ENCODE results near the gene NHSL2.
"Not testable (repeated sequence)": the region's sequence is repeated elsewhere in the genome, so short reads cannot be mapped to it uniquely, and the experiment has no call there.

Gene NHSL2

DNA sequence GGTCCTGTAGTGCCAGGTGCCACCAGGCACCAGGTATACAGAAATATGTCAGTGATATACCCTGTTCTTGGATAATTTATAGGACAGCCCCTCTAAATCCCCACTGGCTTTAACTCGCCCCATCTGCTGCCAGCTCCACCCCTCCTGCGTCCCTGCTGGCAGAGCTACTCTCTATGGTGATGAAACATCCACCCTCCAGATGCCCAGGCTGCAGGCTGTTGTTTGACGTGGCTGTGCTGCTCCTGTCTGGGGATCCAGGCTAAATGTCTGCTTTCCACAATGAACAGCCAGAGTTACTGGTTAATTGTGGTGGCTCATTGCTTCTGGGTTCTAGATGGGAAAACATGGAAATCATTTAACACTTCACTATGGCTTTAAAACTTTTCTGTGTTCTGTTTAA lies 12.9 kb downstream of the NHSL2 start:
- no peak for DNase-seq (ENCODE audit: low read depth)

GRCh38 chrX:71927040-71927439 lies 16.4 kb downstream of the NHSL2 start:
- DNase-seq (ENCODE audit: low read depth): no peak

DNA sequence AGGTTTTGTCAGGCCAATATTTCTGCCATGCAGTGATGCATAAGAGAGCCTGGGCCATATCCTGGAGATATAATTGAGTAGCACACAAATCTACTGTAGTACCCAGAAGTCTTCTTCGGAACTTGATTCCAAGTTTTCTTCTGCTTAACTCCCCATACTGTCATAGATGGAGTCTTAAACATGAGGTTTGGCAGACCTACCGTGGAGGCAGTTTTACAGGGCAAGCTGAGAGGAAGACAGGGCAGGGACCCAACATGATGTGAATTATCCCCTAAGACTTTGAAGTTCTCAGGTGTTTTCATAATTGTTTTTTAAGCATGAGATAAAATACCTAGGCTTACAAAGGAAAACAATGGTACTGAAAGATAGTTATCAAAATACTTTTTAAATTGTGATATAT lies 18.2 kb downstream of the NHSL2 start:
- no peak for DNase-seq (ENCODE audit: low read depth)

DNA sequence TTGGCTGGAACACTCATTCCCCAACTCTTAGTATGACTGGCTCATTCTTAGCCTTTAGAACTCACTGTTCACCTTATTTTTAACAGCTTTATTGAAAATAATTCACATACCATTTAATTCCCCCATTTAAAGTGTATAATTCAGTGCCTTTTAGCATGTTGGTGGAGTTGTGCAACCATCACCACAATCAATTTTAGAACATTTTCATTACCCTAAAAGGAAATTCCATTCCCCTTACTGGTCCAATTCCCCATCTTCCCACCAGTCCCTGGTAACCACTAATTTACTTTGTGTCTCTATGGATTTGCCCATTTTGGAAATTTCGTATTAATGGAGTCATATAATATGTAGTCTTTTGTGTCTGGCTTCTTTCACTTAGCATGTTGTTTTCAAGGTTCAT lies 19.7 kb downstream of the NHSL2 start:
- DNase-seq (ENCODE audit: low read depth): no peak

DNA sequence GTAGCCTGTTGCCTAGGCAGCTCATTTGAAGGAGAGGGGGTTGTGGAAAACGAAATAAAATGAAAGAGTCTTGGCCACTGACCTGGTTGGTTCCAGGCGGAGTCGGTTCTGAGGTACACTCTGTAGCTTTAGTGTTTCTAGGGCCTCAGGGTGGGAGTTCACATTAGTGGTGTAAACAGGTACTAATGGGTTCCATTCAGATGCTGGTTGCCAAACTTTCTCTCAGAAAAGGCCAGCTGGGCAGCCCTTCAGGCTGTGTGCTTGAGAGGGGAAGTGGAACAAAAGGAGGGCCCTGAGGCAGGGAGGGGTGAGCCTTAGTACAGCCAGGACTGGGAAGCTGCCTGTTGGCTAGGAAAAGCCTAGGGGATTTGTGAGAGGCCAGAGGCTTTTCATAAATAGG lies 24.8 kb downstream of the NHSL2 start:
- no peak for DNase-seq (ENCODE audit: low read depth)

DNA sequence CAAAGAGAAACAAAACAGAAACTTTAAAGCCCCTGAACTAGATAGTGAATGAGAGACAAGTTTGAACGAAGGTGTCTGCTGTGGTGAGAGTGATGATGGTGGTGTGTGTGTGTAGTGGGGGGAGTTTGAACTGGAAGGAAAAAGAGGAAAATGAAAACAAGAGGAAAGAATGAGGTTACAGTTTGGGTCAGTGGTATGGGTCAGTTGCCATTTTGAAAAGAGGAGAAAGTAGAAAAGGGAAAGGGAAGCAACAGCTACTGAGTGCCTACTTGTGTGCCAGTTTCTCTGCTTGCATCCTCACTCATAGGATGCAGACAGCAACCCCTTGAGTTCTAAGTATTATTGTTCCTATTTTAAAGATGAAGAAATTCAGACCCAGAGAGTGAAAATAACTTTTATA lies 26.0 kb downstream of the NHSL2 start:
- no peak for DNase-seq (ENCODE audit: low read depth)

DNA sequence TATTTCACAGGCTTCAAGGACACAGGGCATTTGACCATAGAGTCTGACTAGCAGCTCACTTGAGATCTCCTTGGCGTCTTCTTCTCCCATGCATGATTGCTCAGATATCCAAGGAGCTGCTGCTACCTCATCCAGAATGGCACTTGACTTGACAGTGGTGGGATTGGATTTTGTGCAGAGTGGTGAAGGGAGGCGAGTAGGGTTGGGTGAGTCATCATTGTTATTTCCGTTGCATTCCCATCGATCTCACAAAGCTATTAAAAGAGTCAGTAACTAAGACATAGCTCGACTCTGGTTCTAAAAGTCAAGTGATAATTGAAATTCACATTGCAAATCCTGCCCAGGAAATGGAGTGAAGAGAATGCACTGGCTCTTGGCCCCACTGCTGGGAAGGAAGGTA lies 27.7 kb downstream of the NHSL2 start:
- DNase-seq (ENCODE audit: low read depth): no peak

GRCh38 chrX:71941145-71941544 lies 30.5 kb downstream of the NHSL2 start:
- DNase-seq (ENCODE audit: low read depth): no peak

DNA sequence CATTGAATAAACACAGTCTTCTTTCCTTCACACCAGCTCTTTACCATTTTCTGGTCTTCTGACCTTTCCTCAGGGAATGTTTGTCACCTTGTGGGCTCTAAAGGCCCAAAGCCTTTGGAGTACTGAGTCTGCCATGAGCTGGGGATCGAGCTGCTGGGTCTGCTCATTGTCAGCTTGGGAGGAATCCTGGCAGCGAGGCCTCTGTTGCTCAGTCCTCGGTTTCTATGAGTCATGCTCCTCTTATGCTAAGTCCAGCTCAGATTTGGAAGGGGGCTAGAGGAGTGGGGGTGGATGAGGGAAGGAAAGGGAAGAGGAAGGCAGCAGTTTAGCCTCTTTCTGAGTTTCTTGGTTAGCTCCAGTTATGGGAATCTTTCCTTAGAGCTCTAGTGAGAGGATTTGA lies 31.1 kb downstream of the NHSL2 start:
- DNase-seq (ENCODE audit: low read depth): no peak

GRCh38 chrX:71944369-71944768 lies 33.7 kb downstream of the NHSL2 start:
- DNase-seq (ENCODE audit: low read depth): no peak

GRCh38 chrX:71945237-71945805 lies 34.7 kb downstream of the NHSL2 start:
- no peak for DNase-seq (ENCODE audit: low read depth)

GRCh38 chrX:71949363-71949762 lies 38.7 kb downstream of the NHSL2 start:
- no peak for DNase-seq (ENCODE audit: low read depth)

DNA sequence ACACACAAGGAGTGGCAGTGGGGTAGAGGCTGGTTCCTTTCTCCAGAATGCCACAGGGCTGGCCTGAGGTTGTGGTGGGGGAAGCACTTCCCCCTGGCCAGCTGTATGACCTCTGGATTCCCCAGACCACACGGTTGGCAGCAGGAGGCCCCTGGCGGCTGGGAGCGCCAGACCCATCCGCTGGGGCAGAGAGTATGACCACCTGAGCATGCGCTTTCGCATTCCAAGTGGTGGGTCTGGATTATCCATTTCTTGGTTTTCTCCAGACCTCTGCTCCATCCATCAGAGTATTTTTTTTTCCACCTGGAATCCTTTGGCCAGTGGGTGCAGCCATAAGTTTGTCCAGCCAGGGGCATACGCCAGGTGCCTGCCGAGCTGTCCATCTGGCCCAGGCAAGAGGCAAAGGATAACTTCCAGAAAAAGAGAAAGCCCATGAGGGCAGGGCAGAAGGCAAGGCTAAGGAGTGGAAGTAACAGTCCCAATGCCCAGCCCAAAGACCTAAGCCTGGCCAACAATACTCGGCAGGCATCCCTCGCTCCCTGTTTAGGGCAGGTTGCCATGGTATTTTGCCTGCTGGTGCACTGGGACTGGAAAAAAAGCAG lies 39.3 kb downstream of the NHSL2 start:
- no peak for DNase-seq (ENCODE audit: low read depth)

- no peak for DNase-seq (ENCODE audit: low read depth)
Measured at GRCh38 chrX:71953391-71953790, 42.7 kb downstream of the NHSL2 start.

GRCh38 chrX:71953946-71954345 lies 43.3 kb downstream of the NHSL2 start:
- no peak for DNase-seq (ENCODE audit: low read depth)

DNA sequence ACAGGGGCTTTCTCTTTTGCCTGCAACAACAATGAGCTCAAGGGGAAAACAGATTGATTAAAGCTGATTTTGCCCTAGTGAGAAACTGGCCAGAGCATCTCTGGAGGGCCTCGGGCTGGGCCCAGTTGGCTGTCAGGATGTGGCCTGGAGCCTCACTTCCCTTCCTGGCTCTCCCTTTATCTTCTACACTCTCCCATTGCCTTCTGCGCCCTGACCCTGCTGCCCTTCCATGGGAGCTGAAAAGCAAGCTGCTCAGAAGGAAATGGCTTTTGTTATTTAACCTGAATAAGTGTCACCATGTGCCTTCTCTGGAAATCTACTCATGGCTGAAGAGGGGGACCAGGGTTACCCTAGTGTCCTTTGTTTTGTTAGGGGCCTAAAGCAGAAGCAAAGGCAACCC lies 43.8 kb downstream of the NHSL2 start:
- no peak for DNase-seq (ENCODE audit: low read depth)

- no peak for DNase-seq (ENCODE audit: low read depth)
Measured at GRCh38 chrX:71955530-71956120, 45.0 kb downstream of the NHSL2 start.

DNA sequence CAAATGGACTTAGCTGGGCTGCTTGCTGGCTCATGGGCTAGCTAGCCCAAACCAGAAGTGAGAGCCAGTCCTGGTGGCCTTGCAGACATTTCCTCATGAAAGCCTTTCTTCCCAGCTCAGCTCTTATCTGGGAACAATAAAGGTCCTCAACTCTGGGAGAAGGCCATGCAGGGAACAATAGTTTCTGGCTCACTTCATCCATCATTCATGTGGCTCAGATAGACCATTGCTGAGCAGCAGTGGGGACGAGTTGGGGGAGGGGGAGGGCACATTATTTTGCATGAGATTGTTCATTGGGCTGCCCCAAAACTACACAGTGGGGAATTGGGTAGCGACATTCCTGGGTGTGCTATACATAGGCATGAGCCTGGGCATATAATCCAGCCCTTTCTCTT lies 47.6 kb downstream of the NHSL2 start:
- no peak for DNase-seq (ENCODE audit: low read depth)

DNA sequence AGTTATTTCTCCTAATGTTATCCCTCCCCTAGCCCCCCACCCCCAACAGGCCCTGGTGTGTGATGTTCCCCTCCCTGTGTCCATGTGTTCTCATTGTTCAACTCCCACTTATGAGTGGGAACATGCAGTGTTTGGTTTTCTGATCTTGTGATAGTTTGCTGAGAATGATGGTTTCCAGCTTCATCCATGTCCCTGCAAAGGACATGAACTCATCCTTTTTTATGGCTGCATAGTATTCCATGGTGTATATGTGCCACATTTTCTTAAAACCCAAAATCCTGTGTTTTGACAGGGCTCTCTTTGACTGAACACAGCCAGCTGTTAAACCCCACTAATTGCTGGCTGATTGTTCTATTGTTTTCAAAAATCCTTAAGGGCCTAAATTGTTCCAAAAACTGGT lies 53.5 kb downstream of the NHSL2 start:
- DNase-seq (ENCODE audit: low read depth): not testable (repeated sequence)

DNA sequence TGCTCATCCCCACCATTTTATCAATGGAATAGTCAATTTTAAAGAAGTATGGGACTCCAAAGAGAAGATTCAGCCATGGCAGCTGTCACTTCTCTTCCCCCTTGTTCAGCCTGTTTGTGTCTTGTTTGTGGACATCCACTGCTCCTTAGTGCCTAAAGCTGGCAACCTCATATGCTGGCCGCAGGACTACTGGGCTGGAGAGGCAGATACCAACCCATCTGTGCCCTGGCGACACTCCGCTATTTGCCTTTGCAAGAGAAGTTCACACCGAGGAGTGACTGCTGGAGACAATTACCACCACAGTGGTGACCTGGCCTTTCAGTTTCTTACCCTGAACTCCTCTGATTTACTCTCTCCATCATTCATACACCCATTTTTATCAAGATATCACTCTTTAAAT lies 64.3 kb downstream of the NHSL2 start:
- no peak for DNase-seq (ENCODE audit: low read depth)

DNA sequence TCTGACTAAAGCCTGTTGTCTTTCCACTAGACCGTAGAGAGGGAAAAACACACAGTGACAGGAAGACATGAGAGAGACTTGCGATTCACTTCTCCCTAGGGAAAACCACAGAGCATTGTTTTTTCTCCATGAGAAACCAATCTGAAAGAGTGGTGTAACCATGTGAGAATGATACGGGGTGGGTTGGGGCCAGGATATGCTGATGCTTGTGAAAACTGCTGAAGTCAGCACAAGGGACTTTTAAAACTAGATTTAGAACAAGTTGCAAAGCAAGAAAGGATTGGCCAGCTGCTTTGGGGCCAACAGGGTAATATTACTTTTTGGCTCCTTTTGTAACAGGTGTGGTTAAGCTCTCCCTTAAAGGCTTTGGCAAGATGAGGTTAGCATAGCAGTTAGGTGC lies 66.1 kb downstream of the NHSL2 start:
- DNase-seq (ENCODE audit: low read depth): no peak

GRCh38 chrX:71978164-71978563 lies 67.5 kb downstream of the NHSL2 start:
- DNase-seq (ENCODE audit: low read depth): no peak

DNA sequence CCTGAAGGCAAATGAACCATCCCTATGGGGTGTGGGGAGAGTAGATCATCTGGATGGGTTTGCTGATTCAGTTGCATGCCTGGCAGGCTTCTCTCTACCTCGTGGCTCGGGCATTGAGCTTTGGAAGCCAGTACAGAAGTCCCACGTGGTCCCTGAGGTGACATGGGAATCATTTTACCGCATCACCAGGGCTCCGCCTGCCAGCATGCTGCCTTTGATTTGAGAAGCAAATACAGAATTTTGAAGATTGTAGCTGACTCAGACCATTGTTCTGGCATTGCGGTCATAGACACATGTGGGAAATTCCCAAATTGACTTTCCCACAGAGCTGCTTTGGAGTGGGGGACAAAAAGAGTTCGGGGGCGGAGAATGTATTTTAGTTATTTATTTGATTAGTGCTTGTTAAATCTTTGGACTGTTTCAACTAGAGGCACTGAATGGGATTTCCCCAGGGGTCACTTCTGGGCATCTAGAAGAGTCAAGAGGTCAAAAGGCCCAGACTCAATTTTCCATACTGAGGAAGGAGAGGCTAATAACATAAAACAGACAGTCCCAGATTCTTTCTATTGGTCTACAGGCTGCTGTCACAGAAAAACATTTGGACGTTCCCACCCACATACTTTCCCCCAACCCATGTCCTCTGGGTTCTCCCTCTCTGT lies 79.3 kb downstream of the NHSL2 start:
- DNase-seq (ENCODE audit: low read depth): no peak

- DNase-seq (ENCODE audit: low read depth): no peak
Measured at GRCh38 chrX:71990518-71990917, 79.9 kb downstream of the NHSL2 start.
